BLaER1 treated with 17β-estradiol and CSF1 and Interleukin-3, amounts not matched to agents 10 nM and 100 nM (cell line): Measurements from ENCODE around the gene EPHA7.

ENCODE experiments used
- H3K27ac ChIP-seq, 11 experiments: shearing (Covaris generic); formaldehyde crosslinking; 2 replicates each; pipeline ENCODE4 v1.8.1; 2022
- H3K27me3 ChIP-seq, 11 experiments: shearing (Covaris generic); formaldehyde crosslinking; 2 replicates each; pipeline ENCODE4 v1.8.1; 2022
- H3K36me3 ChIP-seq, 11 experiments: shearing (Covaris generic); formaldehyde crosslinking; 2 replicates each; pipeline ENCODE4 v1.8.1; 2022
- H3K4me1 ChIP-seq, 10 experiments: shearing (Covaris generic); formaldehyde crosslinking; 2 replicates each; pipeline ENCODE4 v1.8.1; 2022
- H3K4me2 ChIP-seq, 11 experiments: shearing (Covaris generic); formaldehyde crosslinking; 2 replicates each; pipeline ENCODE4 v1.8.1; 2022
- H3K4me3 ChIP-seq, 10 experiments: shearing (Covaris generic); formaldehyde crosslinking; 2 replicates each; pipeline ENCODE4 v1.8.1; 2022
- H3K9ac ChIP-seq, 11 experiments: shearing (Covaris generic); formaldehyde crosslinking; 2 replicates each; pipeline ENCODE4 v1.8.1; 2022
- H3K9me3 ChIP-seq, 11 experiments: shearing (Covaris generic); formaldehyde crosslinking; replicated peaks in 1 of 11; 2 replicates each; pipeline ENCODE4 v1.8.1; 2022
- H4K20me1 ChIP-seq, 11 experiments: shearing (Covaris generic); formaldehyde crosslinking; 2 replicates each; pipeline ENCODE4 v1.8.1; 2022
- Cebpa-rat ChIP-seq, 11 experiments: shearing (Covaris generic); IDR thresholded peaks; 2 replicates each; pipeline ENCODE4 v1.8.1; 2022

EPHA7 gene

GRCh38 chr6:93319304-93319703, 100.1 kb downstream of the EPHA7 start:
- Histone ChIP-seq H3K27ac (no peak overlapping the region), H3K9ac (no peak overlapping the region), H3K27me3 (no peaks in the 10 kb centered on the region), H3K4me3 (no peak overlapping the region), H3K4me1 (no peaks in the 10 kb centered on the region), H3K9me3 (no peaks in the 10 kb centered on the region), H3K36me3 (no peaks in the 10 kb centered on the region), H4K20me1 (no peaks in the 10 kb centered on the region), H3K4me2 (no peak overlapping the region)
- TF ChIP-seq Cebpa-rat (IDR thresholded peaks at IDR 0.05): no peak

GRCh38 chr6:93318121-93318520, 101.2 kb downstream of the EPHA7 start:
- Histone ChIP-seq H3K36me3 (no peaks in the 10 kb centered on the region), H3K4me1 (no peaks in the 10 kb centered on the region), H3K27me3 (no peaks in the 10 kb centered on the region), H3K9me3 (no peaks in the 10 kb centered on the region), H3K4me3 (no peak overlapping the region), H4K20me1 (no peaks in the 10 kb centered on the region), H3K9ac (no peak overlapping the region), H3K4me2 (no peak overlapping the region), H3K27ac (no peak overlapping the region)
- no peak for TF ChIP-seq Cebpa-rat (IDR thresholded peaks at IDR 0.05)

GRCh38 chr6:93317592-93317991, 101.8 kb downstream of the EPHA7 start:
- no peaks in the 10 kb centered on the region for H3K27me3 ChIP-seq
- H3K27ac ChIP-seq: no peak overlapping the region
- no peaks in the 10 kb centered on the region for H3K36me3 ChIP-seq
- H4K20me1 ChIP-seq: no peaks in the 10 kb centered on the region
- TF ChIP-seq Cebpa-rat (IDR thresholded peaks at IDR 0.05): no peak
- no peaks in the 10 kb centered on the region for H3K4me1 ChIP-seq
- no peaks in the 10 kb centered on the region for H3K9me3 ChIP-seq
- H3K4me3 ChIP-seq: no peak overlapping the region
- H3K9ac ChIP-seq: no peak overlapping the region
- no peak overlapping the region for H3K4me2 ChIP-seq

GRCh38 chr6:93307505-93308409, 111.6 kb downstream of the EPHA7 start:
- Histone ChIP-seq H3K27ac (no peak overlapping the region), H3K4me3 (no peak overlapping the region), H3K9ac (no peak overlapping the region), H3K4me1 (no peaks in the 10 kb centered on the region), H3K27me3 (no peaks in the 10 kb centered on the region), H3K36me3 (no peaks in the 10 kb centered on the region), H4K20me1 (no peaks in the 10 kb centered on the region), H3K4me2 (no peak overlapping the region), H3K9me3 (no peaks in the 10 kb centered on the region)
- no peak for TF ChIP-seq Cebpa-rat (IDR thresholded peaks at IDR 0.05)

GRCh38 chr6:93305088-93305487, 114.3 kb downstream of the EPHA7 start:
- no peaks in the 10 kb centered on the region for H3K36me3 ChIP-seq
- no peaks in the 10 kb centered on the region for H3K4me1 ChIP-seq
- no peaks in the 10 kb centered on the region for H4K20me1 ChIP-seq
- H3K4me3 ChIP-seq: no peak overlapping the region
- no peak overlapping the region for H3K27ac ChIP-seq
- no peaks in the 10 kb centered on the region for H3K27me3 ChIP-seq
- no peak overlapping the region for H3K9ac ChIP-seq
- TF ChIP-seq Cebpa-rat (IDR thresholded peaks at IDR 0.05): no peak
- H3K4me2 ChIP-seq: no peak overlapping the region
- no peaks in the 10 kb centered on the region for H3K9me3 ChIP-seq

- Histone ChIP-seq H3K27ac (no peak overlapping the region), H3K4me1 (no peaks in the 10 kb centered on the region), H3K27me3 (no peaks in the 10 kb centered on the region), H3K9me3 (peaks cover 0 to 4% (median 3%) of the 10 kb centered on the region in 11 experiments; a peak in 4 of 22 replicates), H3K4me2 (no peak overlapping the region), H4K20me1 (no peaks in the 10 kb centered on the region), H3K4me3 (no peak overlapping the region), H3K9ac (no peak overlapping the region), H3K36me3 (no peaks in the 10 kb centered on the region)
- TF ChIP-seq Cebpa-rat (IDR thresholded peaks at IDR 0.05): no peak
Observed at GRCh38 chr6:93304505-93304904, 114.9 kb downstream of the EPHA7 start.

- no peaks in the 10 kb centered on the region for H3K4me1 ChIP-seq
- H3K27me3 ChIP-seq: no peaks in the 10 kb centered on the region
- H3K9me3 ChIP-seq: peaks cover 0 to 10% (median 4%) of the 10 kb centered on the region in 11 experiments; a peak in 4 of 22 replicates
- no peaks in the 10 kb centered on the region for H3K36me3 ChIP-seq
- no peaks in the 10 kb centered on the region for H4K20me1 ChIP-seq
- H3K9ac ChIP-seq: no peak overlapping the region
- H3K4me2 ChIP-seq: no peak overlapping the region
- no peak overlapping the region for H3K4me3 ChIP-seq
- no peak for TF ChIP-seq Cebpa-rat (IDR thresholded peaks at IDR 0.05)
- no peak overlapping the region for H3K27ac ChIP-seq
Observed at GRCh38 chr6:93300661-93301060, 118.7 kb downstream of the EPHA7 start.

- Histone ChIP-seq H3K4me2 (no peak overlapping the region), H4K20me1 (no peaks in the 10 kb centered on the region), H3K27ac (no peak overlapping the region), H3K9ac (no peak overlapping the region), H3K9me3 (peaks cover 0 to 10% (median 4%) of the 10 kb centered on the region in 11 experiments; a peak in 4 of 22 replicates), H3K4me1 (no peaks in the 10 kb centered on the region), H3K27me3 (no peaks in the 10 kb centered on the region), H3K4me3 (no peak overlapping the region), H3K36me3 (no peaks in the 10 kb centered on the region)
- TF ChIP-seq Cebpa-rat (IDR thresholded peaks at IDR 0.05): no peak
Observed at GRCh38 chr6:93299622-93300021, 119.7 kb downstream of the EPHA7 start.

GRCh38 chr6:93295631-93296030, 123.7 kb downstream of the EPHA7 start:
- no peak overlapping the region for H3K27ac ChIP-seq
- no peak overlapping the region for H3K9ac ChIP-seq
- H3K27me3 ChIP-seq: no peaks in the 10 kb centered on the region
- H3K9me3 ChIP-seq: peaks cover 0 to 10% (median 4%) of the 10 kb centered on the region in 11 experiments; a peak in 4 of 22 replicates
- H3K4me3 ChIP-seq: no peak overlapping the region
- no peaks in the 10 kb centered on the region for H4K20me1 ChIP-seq
- no peaks in the 10 kb centered on the region for H3K36me3 ChIP-seq
- H3K4me2 ChIP-seq: no peak overlapping the region
- no peaks in the 10 kb centered on the region for H3K4me1 ChIP-seq
- TF ChIP-seq Cebpa-rat (IDR thresholded peaks at IDR 0.05): no peak

GRCh38 chr6:93294879-93295278, 124.5 kb downstream of the EPHA7 start:
- Histone ChIP-seq H3K4me3 (no peak overlapping the region), H3K9me3 (peaks cover 0 to 10% (median 4%) of the 10 kb centered on the region in 11 experiments; a peak in 4 of 22 replicates), H3K4me1 (no peaks in the 10 kb centered on the region), H3K4me2 (no peak overlapping the region), H3K36me3 (no peaks in the 10 kb centered on the region), H3K27ac (no peak overlapping the region), H3K27me3 (no peaks in the 10 kb centered on the region), H3K9ac (no peak overlapping the region), H4K20me1 (no peaks in the 10 kb centered on the region)
- TF ChIP-seq Cebpa-rat (IDR thresholded peaks at IDR 0.05): no peak
